DND-41 (cell line): Measurements from ENCODE around the gene FAM131A.

ENCODE experiments used
- CTCF ChIP-seq: IDR thresholded peaks from 2 replicates; pipeline ENCODE4 v1.5.1; 2012; ENCODE audit warnings: borderline replicate concordance, low read length, moderate library complexity, mild to moderate bottlenecking; ENCODE audit not compliant: poor library complexity, severe bottlenecking; ENCODE audit errors: extremely low read depth
- EZH2 ChIP-seq: IDR thresholded peaks from 3 replicates; pipeline ENCODE4 v1.6.1; 2012; ENCODE audit warnings: borderline replicate concordance, low read depth, mild to moderate bottlenecking, moderate library complexity, low read length, inconsistent platforms; ENCODE audit not compliant: severe bottlenecking

DNA sequence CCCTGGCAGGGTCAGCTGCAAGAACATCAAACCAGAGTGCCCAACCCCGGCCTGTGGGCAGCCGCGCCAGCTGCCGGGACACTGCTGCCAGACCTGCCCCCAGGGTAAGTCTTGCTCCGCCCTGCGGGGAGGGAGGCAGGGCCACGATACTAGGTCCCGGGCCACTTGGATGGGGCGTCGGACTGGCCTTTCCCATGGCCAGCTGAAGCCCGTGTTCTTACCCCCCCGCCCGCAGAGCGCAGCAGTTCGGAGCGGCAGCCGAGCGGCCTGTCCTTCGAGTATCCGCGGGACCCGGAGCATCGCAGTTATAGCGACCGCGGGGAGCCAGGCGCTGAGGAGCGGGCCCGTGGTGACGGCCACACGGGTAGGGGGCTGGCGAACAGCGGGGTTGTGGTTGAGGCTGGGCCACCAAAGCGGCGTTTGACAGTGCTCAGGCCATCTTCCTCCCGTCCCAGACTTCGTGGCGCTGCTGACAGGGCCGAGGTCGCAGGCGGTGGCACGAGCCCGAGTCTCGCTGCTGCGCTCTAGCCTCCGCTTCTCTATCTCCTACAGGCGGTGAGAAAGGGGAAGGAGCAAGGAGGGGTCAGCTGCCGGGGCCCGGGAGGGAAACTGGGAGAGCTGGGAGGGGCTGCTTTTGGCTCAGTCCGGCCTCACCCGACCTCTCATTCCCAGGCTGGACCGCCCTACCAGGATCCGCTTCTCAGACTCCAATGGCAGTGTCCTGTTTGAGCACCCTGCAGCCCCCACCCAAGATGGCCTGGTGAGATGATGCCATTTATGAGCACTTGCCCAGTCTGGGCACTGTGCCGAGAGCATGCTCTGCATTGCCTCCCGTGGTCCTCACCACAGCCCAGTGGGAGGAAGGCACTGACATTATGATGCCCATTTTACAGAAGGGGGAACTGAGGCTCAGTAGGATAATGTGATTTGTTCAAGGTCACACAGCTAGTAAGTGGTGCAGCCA is 44.1 kb downstream of the FAM131A start:
- TF ChIP-seq CTCF (no peak), EZH2 (no peak)
